Breast epithelium (tissue), 4 donors: ENCODE data around the gene SLC32A1. TPM values are rescaled to one million over a fixed set of nuclear protein-coding genes. Genes with fewer than 3 reads are reported as not detected.

Source experiments
- DNase-seq, 2 donors: peaks; one replicate each; pipeline ENCODE4 v3.0.0-alpha.2; 2019; ENCODE audit warnings: low spot score in 2 of 2
- H3K27ac ChIP-seq, 2 donors: fragments of 200-600 bp; sonication (generic) in 1 of 2; one replicate each; pipeline ENCODE4 v1.5.1; 2016 to 2019; ENCODE audit warnings: mild to moderate bottlenecking in 1 of 2
- H3K27me3 ChIP-seq, 2 donors: fragments of 200-600 bp; sonication (generic) in 1 of 2; one replicate each; pipeline versions ENCODE4 v1.5.1 to v1.6.0; 2017 to 2019; ENCODE audit warnings: control low read depth in 1 of 2, mild to moderate bottlenecking in 1 of 2
- H3K36me3 ChIP-seq: fragments of 200-600 bp; one replicate; pipeline ENCODE4 v1.5.1; 2019
- H3K4me1 ChIP-seq, 2 donors: fragments of 200-600 bp; sonication (generic); one replicate each; pipeline ENCODE4 v1.5.1; 2016 to 2019; ENCODE audit warnings: control low read depth in 1 of 2
- H3K4me3 ChIP-seq, 3 donors: fragments of 200-600 bp; sonication (generic); 1 replicate in 2 of 3; 2 replicates in 1 of 3; pipeline ENCODE4 v1.5.1; 2016 to 2019; ENCODE audit warnings: mild to moderate bottlenecking in 3 of 3, moderate library complexity in 2 of 3
- H3K9me3 ChIP-seq, 2 donors: fragments of 200-600 bp; sonication (generic) in 1 of 2; one replicate each; pipeline ENCODE4 v1.5.1; 2016 to 2019; ENCODE audit warnings: control low read depth in 1 of 2
- POLR2A ChIP-seq: fragments of 450-650 bp; IDR thresholded peaks from one replicate; pipeline ENCODE4 v1.6.1; 2016; ENCODE audit warnings: antibody characterized with exemption, mild to moderate bottlenecking, moderate library complexity
- POLR2AphosphoS5 ChIP-seq, 3 donors: sonication (generic); formaldehyde crosslinking; IDR thresholded peaks; one replicate each; pipeline ENCODE4 v1.6.1; 2017; ENCODE audit warnings: antibody characterized with exemption in 3 of 3
- intact Hi-C: fragments of 100-400 bp; cut with DNase I; formaldehyde crosslinking; loops from one replicate; pipeline ENCODE4 v1.15.1; 2023; ENCODE audit warnings: low total_unique reads
- total RNA-seq, 3 donors: library from RNA; depleted of rRNA; stranded (reverse); fragments of >200 nt; gene quantifications; one replicate each; pipeline ENCODE4 v1.1.0, GENCODE V29; 2016
- TF ChIP-seq, protein P1 (sequence below), 3 donors: fragments of 450-650 bp; IDR thresholded peaks; one replicate each; pipeline ENCODE4 v1.5.1; 2016 to 2017; ENCODE audit warnings: antibody characterized with exemption in 3 of 3, mild to moderate bottlenecking in 3 of 3, moderate library complexity in 3 of 3

The SLC32A1 gene
- total RNA-seq, 3 donors from 2014 or later = not detected

DNA sequence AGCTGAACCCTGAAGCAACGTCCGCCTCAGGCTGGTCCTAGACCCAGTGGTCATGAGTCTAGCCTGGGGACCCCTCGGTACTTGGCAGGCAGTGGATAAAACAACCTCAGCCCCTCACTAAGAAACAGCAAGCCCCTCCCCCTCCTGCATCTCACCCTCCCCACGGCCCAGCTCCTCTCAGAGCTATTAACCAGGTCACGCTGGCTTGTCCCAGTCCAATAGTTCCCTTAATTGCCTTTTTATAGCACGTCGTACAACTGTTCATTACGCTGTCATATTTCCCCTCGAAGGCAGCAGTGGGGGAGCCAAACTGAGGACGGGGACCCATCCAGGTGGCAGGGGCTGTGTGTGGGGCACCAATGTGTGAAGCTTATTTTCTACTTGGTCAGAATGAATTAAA, 8.6 kb upstream of the SLC32A1 start:
- Histone ChIP-seq H3K4me1 (no peaks in the 10 kb centered on the region), H3K27me3 (peaks cover 0 to 80% of the 10 kb centered on the region in 2 donors), H3K36me3 (no peaks in the 10 kb centered on the region), H3K9me3 (no peaks in the 10 kb centered on the region), H3K4me3 (no peak overlapping the region), H3K27ac (no peak overlapping the region)
- DNase-seq = no peak
- TF ChIP-seq POLR2AphosphoS5 (IDR thresholded peaks at IDR 0.05) (no peak), POLR2A (no peak)
- TF ChIP-seq, protein P1, sequence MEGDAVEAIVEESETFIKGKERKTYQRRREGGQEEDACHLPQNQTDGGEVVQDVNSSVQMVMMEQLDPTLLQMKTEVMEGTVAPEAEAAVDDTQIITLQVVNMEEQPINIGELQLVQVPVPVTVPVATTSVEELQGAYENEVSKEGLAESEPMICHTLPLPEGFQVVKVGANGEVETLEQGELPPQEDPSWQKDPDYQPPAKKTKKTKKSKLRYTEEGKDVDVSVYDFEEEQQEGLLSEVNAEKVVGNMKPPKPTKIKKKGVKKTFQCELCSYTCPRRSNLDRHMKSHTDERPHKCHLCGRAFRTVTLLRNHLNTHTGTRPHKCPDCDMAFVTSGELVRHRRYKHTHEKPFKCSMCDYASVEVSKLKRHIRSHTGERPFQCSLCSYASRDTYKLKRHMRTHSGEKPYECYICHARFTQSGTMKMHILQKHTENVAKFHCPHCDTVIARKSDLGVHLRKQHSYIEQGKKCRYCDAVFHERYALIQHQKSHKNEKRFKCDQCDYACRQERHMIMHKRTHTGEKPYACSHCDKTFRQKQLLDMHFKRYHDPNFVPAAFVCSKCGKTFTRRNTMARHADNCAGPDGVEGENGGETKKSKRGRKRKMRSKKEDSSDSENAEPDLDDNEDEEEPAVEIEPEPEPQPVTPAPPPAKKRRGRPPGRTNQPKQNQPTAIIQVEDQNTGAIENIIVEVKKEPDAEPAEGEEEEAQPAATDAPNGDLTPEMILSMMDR (IDR thresholded peaks at IDR 0.05) = no peak
- intact Hi-C loops = no loop called here

GRCh38 chr20:38722683-38723016, 1.6 kb upstream of the SLC32A1 start:
- H3K9me3 ChIP-seq = no peaks in the 10 kb centered on the region
- no peak overlapping the region for H3K27ac ChIP-seq
- no peak for DNase-seq
- no peaks in the 10 kb centered on the region for H3K36me3 ChIP-seq
- no peak overlapping the region for H3K4me3 ChIP-seq
- peaks cover 3 to 96% of the 10 kb centered on the region in 2 donors for H3K27me3 ChIP-seq
- no peak for TF ChIP-seq POLR2A
- TF ChIP-seq POLR2AphosphoS5 (IDR thresholded peaks at IDR 0.05) = no peak
- TF ChIP-seq, protein P1 (IDR thresholded peaks at IDR 0.05) = no peak
- intact Hi-C loops = no loop called here
- H3K4me1 ChIP-seq = no peaks in the 10 kb centered on the region

DNA sequence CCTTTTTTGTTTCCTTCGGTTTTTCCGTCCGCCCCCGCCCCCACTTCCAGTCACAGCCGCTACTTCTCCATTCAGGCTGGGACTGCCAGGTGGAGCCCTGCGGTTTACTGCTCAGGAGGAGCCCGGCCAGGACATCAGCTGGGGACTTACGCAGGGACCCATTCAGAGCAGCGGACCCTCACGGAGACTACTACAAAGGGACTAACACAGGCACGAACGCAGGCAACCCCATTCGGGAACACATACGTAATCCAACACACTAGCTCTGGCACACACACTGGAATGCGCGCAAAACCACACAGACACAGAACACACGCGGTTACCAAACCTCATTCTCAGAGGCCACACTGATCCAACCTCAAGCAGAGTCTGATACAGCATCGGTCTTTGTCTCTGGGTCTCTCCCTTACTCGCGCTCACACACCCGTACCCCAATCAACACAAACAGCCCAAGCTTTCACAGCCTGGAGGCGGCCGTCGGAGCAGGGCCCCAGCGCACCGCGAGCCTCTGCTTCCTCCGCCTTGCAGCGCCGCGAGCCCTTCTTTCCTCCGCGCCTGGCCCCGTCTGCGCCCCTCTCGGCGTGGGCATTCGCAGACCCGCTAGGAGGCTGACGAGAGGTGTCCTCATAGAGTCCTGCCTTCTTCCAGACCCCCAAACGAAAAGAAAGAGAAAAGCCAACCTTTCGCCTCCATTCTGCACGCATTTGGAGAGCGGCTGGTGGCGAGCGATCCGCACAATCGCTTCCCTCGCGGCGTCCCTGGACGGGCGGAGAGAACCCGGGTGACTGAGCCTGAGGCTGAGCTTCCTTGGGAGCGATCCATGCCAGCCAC, 1.1 kb upstream of the SLC32A1 start:
- no peak for DNase-seq
- H3K9me3 ChIP-seq = no peaks in the 10 kb centered on the region
- no peak overlapping the region for H3K27ac ChIP-seq
- TF ChIP-seq, protein P1 (IDR thresholded peaks at IDR 0.05) = no peak
- TF ChIP-seq POLR2A (no peak), POLR2AphosphoS5 (IDR thresholded peaks at IDR 0.05) (no peak)
- no peaks in the 10 kb centered on the region for H3K36me3 ChIP-seq
- intact Hi-C loops = no loop called here
- H3K4me3 ChIP-seq = peak overlapping the region in 1 of 3 donors; percentile 43
- H3K27me3 ChIP-seq = peaks cover 7 to 97% of the 10 kb centered on the region in 2 donors
- H3K4me1 ChIP-seq = no peaks in the 10 kb centered on the region

DNA sequence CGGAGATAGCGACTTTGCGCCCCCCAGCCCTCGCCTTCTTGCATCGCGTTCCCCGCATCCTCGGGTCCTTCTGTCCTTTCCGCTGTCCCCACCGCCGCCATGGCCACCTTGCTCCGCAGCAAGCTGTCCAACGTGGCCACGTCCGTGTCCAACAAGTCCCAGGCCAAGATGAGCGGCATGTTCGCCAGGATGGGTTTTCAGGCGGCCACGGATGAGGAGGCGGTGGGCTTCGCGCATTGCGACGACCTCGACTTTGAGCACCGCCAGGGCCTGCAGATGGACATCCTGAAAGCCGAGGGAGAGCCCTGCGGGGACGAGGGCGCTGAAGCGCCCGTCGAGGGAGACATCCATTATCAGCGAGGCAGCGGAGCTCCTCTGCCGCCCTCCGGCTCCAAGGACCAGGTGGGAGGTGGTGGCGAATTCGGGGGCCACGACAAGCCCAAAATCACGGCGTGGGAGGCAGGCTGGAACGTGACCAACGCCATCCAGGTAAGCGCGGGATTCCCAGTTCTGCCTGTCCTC, 401 bp downstream of the SLC32A1 start:
- Histone ChIP-seq H3K4me3 (peak overlapping the region in 1 of 3 donors; percentile 43), H3K9me3 (no peaks in the 10 kb centered on the region), H3K36me3 (no peaks in the 10 kb centered on the region), H3K27me3 (peaks cover 15 to 99% of the 10 kb centered on the region in 2 donors), H3K27ac (no peak overlapping the region), H3K4me1 (no peaks in the 10 kb centered on the region)
- no peak for DNase-seq
- intact Hi-C loops = no loop called here
- no peak for TF ChIP-seq POLR2A
- TF ChIP-seq, protein P1 (IDR thresholded peaks at IDR 0.05) = no peak
- TF ChIP-seq POLR2AphosphoS5 (IDR thresholded peaks at IDR 0.05) = no peak

- intact Hi-C loops = no loop called here
Observed at GRCh38 chr20:38725148-38725901, 1.0 kb downstream of the SLC32A1 start.

More at GRCh38 chr20:38725148-38725901, 1.0 kb downstream of the SLC32A1 start:
- H3K36me3 ChIP-seq = no peaks in the 10 kb centered on the region
- DNase-seq = no peak
- H3K27ac ChIP-seq = no peak overlapping the region
- TF ChIP-seq, protein P1 (IDR thresholded peaks at IDR 0.05) = no peak
- TF ChIP-seq POLR2AphosphoS5 (IDR thresholded peaks at IDR 0.05) (no peak), POLR2A (no peak)
- H3K9me3 ChIP-seq = no peaks in the 10 kb centered on the region
- no peak overlapping the region for H3K4me3 ChIP-seq
- H3K27me3 ChIP-seq = peaks cover 15 to 99% of the 10 kb centered on the region in 2 donors
- H3K4me1 ChIP-seq = no peaks in the 10 kb centered on the region
